ENCODE data around the gene TEX36.

The TEX36 gene

GRCh38 chr10:125606414-125607010 lies 76.5 kb downstream of the TEX36 start:
- no peaks in the 10 kb centered on the region for H3K27me3 ChIP-seq (ENCODE audit: insufficient read depth, low read length)
- H4K12ac ChIP-seq (ENCODE audit: low read depth, low read length) = no peak overlapping the region
- no peak for DNase-seq
- no peaks in the 10 kb centered on the region for H3K79me1 ChIP-seq (ENCODE audit: low read length)
- no peak overlapping the region for H2BK120ac ChIP-seq (ENCODE audit: insufficient read depth, low read length, poor library complexity)
- H2BK12ac ChIP-seq (ENCODE audit: low read length) = no peak overlapping the region
- H3K18ac ChIP-seq (ENCODE audit: low read length) = no peak overlapping the region
- WGBS (ENCODE audit: extremely low coverage, insufficient coverage, insufficient read length) = no CpG with 5 or more reads among the region's 9 CpGs
- H3K9ac ChIP-seq (ENCODE audit: low read length) = no peak overlapping the region
- H3K4me2 ChIP-seq (ENCODE audit: low read length) = no peak overlapping the region
- no peaks in the 10 kb centered on the region for H3K4me1 ChIP-seq (ENCODE audit: control insufficient read depth in 1 of 2, insufficient read depth in 2 of 2, low read length in 2 of 2)
- H4K91ac ChIP-seq (ENCODE audit: low read depth, low read length) = no peak overlapping the region
- no peak overlapping the region for H3K4ac ChIP-seq (ENCODE audit: low read depth, low read length)
- no peak overlapping the region for H4K8ac ChIP-seq (ENCODE audit: low read depth, low read length)
- no peaks in the 10 kb centered on the region for H3K79me2 ChIP-seq (ENCODE audit: control insufficient read depth, insufficient read depth, low read length, poor library complexity)
- H3K23ac ChIP-seq (ENCODE audit: low read length) = no peak overlapping the region
- no peak overlapping the region for H3K4me3 ChIP-seq (ENCODE audit: low read depth, low read length)
- no peak overlapping the region for H3K14ac ChIP-seq (ENCODE audit: low read length)
- no peak overlapping the region for H2BK5ac ChIP-seq (ENCODE audit: low read depth, low read length, poor library complexity)
- H3K9me3 ChIP-seq (ENCODE audit: insufficient read depth, low read depth, low read length) = peaks cover 4% of the 10 kb centered on the region
- H2AFZ ChIP-seq (ENCODE audit: insufficient read depth, low read length, poor library complexity) = no peak overlapping the region
- H3K27ac ChIP-seq (ENCODE audit: low read depth, low read length) = no peak overlapping the region
- no peaks in the 10 kb centered on the region for H3K36me3 ChIP-seq (ENCODE audit: control insufficient read depth in 1 of 2, insufficient read depth in 2 of 2, low read length in 2 of 2)
- no peak overlapping the region for H2AK5ac ChIP-seq (ENCODE audit: low read length)
